Astrocyte (in vitro differentiated cells and primary cell): ENCODE data around the gene GAS6.

Experiments used
- EZH2 ChIP-seq: IDR thresholded peaks from 2 replicates; pipeline ENCODE4 v1.6.1; 2012; ENCODE audit warnings: mild to moderate bottlenecking, low read length, inconsistent platforms; ENCODE audit not compliant: insufficient read depth
- TF ChIP-seq, protein P1 (sequence below): IDR thresholded peaks from 2 replicates; pipeline ENCODE4 v1.5.1; 2011; ENCODE audit warnings: low read depth, mild to moderate bottlenecking, inconsistent platforms, low read length, moderate library complexity; ENCODE audit not compliant: insufficient read depth

DNA sequence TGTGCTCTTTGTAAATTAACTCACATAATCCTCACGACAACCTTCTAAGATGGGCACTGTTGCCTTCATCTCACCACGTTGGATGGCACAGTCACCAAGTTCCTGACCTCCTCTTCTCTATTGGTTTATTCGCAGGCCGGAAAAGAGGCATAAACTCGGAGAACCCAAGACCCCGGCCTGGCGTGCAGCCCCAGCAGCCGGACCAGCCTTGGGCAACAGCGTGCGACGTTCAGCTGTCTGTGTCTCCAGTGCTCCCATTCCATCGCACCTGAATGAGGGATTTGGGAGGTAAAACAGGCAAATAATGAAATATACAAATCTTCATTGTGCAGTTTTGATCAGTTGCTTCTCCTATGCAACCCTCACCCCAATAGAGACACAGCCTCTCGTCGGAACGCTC is 34.5 kb upstream of the GAS6 start:
- TF ChIP-seq, protein P1, sequence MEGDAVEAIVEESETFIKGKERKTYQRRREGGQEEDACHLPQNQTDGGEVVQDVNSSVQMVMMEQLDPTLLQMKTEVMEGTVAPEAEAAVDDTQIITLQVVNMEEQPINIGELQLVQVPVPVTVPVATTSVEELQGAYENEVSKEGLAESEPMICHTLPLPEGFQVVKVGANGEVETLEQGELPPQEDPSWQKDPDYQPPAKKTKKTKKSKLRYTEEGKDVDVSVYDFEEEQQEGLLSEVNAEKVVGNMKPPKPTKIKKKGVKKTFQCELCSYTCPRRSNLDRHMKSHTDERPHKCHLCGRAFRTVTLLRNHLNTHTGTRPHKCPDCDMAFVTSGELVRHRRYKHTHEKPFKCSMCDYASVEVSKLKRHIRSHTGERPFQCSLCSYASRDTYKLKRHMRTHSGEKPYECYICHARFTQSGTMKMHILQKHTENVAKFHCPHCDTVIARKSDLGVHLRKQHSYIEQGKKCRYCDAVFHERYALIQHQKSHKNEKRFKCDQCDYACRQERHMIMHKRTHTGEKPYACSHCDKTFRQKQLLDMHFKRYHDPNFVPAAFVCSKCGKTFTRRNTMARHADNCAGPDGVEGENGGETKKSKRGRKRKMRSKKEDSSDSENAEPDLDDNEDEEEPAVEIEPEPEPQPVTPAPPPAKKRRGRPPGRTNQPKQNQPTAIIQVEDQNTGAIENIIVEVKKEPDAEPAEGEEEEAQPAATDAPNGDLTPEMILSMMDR, result no peak
- TF ChIP-seq EZH2, result no peak
